Posterior vena cava (tissue), 2 donors: ENCODE data around the gene LY6G6C. TPM values are rescaled to one million over a fixed set of nuclear protein-coding genes. Genes with fewer than 3 reads are reported as not detected.

Source experiments
- DNase-seq: peaks from one replicate; pipeline ENCODE4 v3.0.0-alpha.2; 2020; ENCODE audit warnings: low spot score
- intact Hi-C, 2 donors: fragments of 100-400 bp; cut with DNase I; formaldehyde crosslinking; loops; one replicate each; pipeline versions ENCODE4 v1.14.1 to v1.14.2; 2022 to 2023
- total RNA-seq, 2 donors: library from RNA; stranded (reverse); fragmentation: NEBNext Ultra II Directional; extraction: Animal tissue kit (Norgen Biotek cat#: 25700); gene quantifications; one replicate each; pipeline ENCODE4 v1.2.1, GENCODE V29; 2021
- donor health status: DM: yes; HTN: yes; CAD: no.
- donor health status: DM: yes; HTN: yes; CAD: no.

LY6G6C gene
- total RNA-seq, 2 donors from 2014 or later: not detected

DNA sequence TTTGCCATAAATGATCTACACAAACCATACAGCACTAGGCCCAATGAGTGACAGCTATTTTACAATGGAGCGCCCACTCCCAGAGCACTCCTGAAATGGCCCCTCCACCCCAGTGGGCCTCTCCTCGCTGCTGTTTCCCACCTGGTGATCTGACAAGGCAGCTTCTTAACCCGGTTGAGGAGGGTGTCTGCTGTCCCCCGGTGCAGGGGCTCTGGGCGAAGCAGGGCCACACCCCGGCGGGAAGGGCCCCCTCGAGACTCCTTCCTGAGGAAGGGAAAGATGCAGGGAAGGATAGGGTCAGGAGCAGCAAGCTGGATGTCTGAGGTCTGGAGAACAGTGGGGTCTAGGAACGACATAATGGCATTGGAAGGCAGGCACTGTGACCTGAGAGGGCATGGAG, 28.7 kb downstream of the LY6G6C start:
- no peak for DNase-seq
- intact Hi-C loops: no loop called here

DNA sequence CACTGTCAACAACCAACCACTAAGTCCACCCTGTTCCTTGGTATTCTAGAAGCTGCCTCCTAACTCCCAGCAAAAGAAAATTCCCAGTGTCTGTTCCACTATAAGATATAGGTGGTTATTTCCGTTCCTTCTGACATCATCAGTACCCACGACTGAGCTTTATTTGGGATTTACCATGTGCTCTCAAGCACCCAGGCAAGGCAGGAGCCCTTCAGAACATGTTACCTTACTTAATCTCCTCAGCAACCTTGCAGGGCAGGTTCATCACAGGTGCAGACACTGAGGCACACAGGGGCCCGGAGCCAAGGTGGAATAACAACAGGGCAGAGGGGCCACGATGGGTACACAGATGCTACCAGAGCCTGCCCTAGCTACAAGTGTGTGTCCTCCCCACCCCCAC, 29.2 kb downstream of the LY6G6C start:
- no peak for DNase-seq
- intact Hi-C loops: no loop called here

- peak; percentile 76 for DNase-seq
- intact Hi-C loops: no loop called here
These were observed 29.9 kb downstream of the LY6G6C start for GRCh38 chr6:31691564-31692108.

DNA sequence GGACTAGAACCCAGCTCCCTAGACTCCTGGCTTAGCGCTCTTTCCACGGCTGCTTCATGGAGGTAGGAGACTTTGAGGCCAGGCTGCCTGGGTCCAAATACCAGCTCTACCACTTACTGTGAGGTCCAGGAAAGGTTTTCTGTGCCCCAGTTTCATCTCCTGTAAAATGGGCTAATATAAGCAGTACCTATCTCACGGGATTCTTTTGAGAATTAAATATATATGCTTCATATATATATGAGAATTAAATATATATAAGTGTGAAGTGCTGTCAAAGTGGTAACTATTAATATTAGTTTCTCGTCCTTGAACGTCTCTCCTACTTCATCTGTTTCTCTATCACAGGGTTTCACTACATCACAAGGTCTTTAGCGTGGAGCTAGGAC, 30.5 kb downstream of the LY6G6C start:
- DNase-seq: no peak
- intact Hi-C loops: no loop called here

DNA sequence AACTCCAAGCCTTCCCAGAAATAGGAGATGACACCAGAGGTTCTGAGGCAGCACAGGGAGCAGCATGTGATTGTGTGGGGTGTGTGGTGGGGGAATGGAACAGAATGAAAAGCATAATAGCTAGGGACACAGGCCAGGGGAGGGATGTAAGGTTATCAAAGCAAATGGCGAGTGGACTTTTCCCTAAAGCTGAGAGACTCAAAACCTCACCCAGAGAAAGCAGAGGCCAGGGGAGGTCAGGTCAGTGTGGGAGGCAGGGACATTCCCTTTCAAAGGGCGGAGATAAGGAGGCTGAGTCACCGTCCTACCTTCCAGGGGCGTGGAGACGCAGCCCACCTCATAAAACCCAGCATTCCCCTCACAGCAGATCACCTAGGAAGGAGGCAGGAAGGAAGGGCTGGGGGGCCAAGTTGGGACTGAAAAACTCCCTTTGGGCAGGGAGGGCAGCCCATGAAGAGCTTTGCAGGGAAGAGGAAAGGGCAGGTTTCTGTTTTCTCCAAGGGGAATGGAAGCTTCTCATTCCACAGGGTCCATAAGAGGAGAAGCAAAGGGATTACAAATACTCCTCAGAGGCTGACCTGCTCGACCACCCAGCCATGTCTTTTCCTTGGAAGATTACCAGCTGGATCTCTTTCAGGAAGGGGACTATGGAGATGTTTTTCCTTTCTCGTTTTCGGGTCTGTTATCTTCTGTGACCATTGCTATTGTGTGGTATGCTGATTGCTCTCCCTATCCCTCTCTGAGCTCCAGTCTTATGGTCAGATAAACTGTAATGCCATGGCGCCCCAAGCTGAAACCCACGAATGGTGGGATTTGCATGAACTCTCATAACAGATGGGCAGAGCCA, 31.1 kb downstream of the LY6G6C start:
- peak; percentile 66 for DNase-seq
- intact Hi-C loops: no loop called here

- DNase-seq: no peak
- intact Hi-C loops: loop anchor here in 1 of 2 donors (10.0 kb wide), 1 partner anchor 145 kb away; no protein-coding TSS in a partner anchor
These were observed 32.1 kb downstream of the LY6G6C start for GRCh38 chr6:31689249-31690110.

- intact Hi-C loops: loop anchor here in 1 of 2 donors (10.0 kb wide), 1 partner anchor 147 kb away; no protein-coding TSS in a partner anchor
- DNase-seq: peak; percentile 64
These were observed 33.5 kb downstream of the LY6G6C start for GRCh38 chr6:31687860-31688693.

DNA sequence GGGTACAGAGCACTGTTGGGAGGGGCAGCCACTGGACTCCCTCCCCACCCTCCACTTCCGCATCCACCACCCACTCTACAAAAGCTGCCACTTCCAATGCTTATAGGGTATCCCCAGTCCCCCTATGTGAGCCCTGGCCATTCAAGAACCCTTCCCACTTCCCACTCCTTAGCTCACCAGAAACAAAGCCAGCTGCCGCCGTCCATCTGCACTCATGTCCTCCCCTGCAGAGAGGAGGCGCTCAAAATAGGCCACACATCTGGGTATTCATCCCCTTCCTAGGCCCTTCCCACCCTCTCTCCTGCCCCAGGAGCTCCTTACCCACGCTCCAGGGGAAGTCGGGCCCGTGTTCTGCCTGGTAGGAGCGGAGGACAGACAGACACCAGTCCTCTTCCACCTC, 34.2 kb downstream of the LY6G6C start:
- intact Hi-C loops: loop anchor here in 1 of 2 donors (10.0 kb wide), 1 partner anchor 147 kb away; no protein-coding TSS in a partner anchor

DNA sequence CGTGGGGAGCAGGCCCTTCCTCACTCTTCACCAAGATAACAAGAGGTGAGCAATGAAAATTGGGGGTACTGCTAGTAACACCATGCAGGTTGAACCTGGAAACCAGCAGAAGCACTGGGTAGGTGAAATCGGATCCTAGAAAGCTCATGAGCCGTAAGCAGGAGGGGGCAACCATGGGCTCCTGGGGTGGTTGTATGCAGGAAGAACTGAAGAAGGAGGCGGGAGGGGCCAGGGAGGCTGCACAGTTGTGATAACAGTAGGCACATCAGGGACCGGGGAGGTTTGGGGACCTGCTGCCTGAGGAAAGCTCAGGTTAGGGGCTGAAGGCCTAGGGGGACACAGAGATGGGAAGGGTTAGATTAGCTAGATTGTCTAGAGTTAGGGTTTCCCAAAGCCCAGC, 35.1 kb downstream of the LY6G6C start:
- DNase-seq: no peak
- intact Hi-C loops: loop anchor here in 1 of 2 donors (10.0 kb wide), 1 partner anchor 148 kb away; no protein-coding TSS in a partner anchor

More for the DNA sequence above, 34.2 kb downstream of the LY6G6C start:
- no peak for DNase-seq

- intact Hi-C loops: loop anchor here (5.0 to 10.0 kb wide), 2 partner anchors 149 to 151 kb away; no protein-coding TSS in a partner anchor
- DNase-seq: no peak
These were observed 38.0 kb downstream of the LY6G6C start for GRCh38 chr6:31683591-31683990.

DNA sequence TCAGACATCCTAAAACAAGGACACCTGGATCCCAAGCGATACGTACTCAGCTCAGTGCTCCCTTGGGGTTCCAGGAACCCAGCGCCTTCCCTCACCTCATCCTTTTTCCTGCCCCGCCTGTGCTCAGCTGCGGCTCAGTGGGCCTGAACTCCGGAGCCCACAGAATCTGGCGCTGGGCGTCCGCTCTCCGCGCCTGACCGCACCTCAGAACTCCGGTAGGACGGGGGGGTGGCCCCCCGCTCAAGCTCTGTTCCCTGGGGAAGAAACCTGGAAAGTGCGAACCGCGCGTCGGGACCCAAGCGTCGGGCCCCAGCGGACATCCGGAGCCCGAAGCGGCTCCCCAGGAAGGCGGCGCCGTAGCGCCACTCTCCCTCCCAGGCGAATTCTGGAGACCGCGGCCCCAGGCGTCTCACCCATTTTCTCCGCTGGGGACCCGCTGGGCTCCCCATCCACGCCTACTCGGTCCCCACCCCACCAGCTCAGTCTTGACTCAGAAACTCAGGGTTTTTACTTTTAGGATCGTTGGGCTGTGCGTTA, 40.3 kb downstream of the LY6G6C start:
- intact Hi-C loops: loop anchor here (5.0 to 10.0 kb wide), 2 partner anchors 151 to 154 kb away; no protein-coding TSS in a partner anchor
- no peak for DNase-seq

DNA sequence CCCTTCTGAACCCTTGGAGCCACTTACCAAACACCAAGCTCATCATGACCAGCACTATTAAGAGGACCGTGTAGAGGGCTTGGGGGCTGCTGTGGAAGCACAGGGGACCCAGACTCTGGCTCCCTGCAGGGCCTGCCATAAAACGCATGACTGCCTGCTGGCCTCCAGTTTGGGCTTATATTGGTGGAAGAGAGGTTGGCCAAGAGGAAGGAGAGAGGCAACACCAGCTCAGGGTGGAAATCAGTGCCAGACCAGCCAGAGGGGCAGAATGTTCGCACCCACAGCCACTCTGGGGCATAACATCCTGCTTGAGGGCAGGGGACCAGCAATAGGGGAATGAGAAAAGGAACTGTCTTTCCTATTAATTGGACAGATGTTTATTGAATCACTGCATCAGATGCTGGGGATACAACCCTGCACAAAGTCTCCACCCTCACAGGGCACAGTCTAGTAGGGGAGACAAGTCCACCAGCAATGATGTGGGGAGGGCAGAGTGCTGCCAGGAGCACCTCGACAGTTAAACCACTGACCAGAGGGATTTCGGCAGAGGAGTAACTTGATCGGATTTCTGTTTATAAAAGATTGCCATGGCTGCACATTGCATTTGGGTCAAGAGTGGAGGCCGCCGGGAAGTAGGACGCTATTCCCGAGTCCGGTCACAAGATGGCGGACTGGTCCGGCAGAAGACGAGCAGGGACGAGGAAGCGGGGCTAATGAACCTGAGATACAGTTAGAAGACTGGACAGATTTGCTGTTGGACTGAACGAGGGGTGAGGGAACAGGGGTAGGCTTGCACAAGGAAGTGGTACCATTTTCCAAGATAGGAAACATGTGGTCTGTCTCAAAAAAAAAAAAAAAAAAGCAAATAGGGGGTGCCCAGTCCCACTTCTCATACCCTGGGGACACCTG, 41.1 kb downstream of the LY6G6C start, which contains the start of gene LY6G5C:
Gene LY6G5C, minus strand, starts transcription at position 842 of the 909 bp plus-strand sequence. Its CDS starts 694 bp downstream, at position 148.
- peak; percentile 95 for DNase-seq
- intact Hi-C loops: loop anchor here (5.0 to 10.0 kb wide), 2 partner anchors 152 to 154 kb away; no protein-coding TSS in a partner anchor

GRCh38 chr6:31677955-31678354, 43.6 kb downstream of the LY6G6C start:
- intact Hi-C loops: loop anchor here in 1 of 2 donors (5.0 kb wide), 1 partner anchor 274 kb away; no protein-coding TSS in a partner anchor

GRCh38 chr6:31676904-31677303, 44.6 kb downstream of the LY6G6C start:
- intact Hi-C loops: loop anchor here in 1 of 2 donors (5.0 kb wide), 1 partner anchor 275 kb away; no protein-coding TSS in a partner anchor
- DNase-seq: no peak

More at GRCh38 chr6:31677955-31678354, 43.6 kb downstream of the LY6G6C start:
- DNase-seq: no peak

- DNase-seq: no peak
- intact Hi-C loops: loop anchor here in 1 of 2 donors (5.0 kb wide), 1 partner anchor 276 kb away; no protein-coding TSS in a partner anchor
These were observed 45.1 kb downstream of the LY6G6C start for GRCh38 chr6:31676322-31676903.

GRCh38 chr6:31669676-31670075, 51.9 kb downstream of the LY6G6C start, which contains the start of gene LY6G5B:
Gene LY6G5B, plus strand, starts transcription at chr6:31669976. Its CDS starts 975 bp downstream, at chr6:31670951.
- intact Hi-C loops: no loop called here

More at GRCh38 chr6:31669676-31670075, 51.9 kb downstream of the LY6G6C start, which contains the start of gene LY6G5B:
- DNase-seq: no peak
